G401.6 (cell line): ENCODE results near the gene INSC.
"Not testable (repeated sequence)": the region's sequence is repeated elsewhere in the genome, so short reads cannot be mapped to it uniquely, and the experiment has no call there.

Experiments used
- FAIRE-seq: peaks from 2 replicates; lab custom pipeline; 2012; peaks lifted over from hg19 to GRCh38; lab: Jason Lieb, UNC

The INSC gene

DNA sequence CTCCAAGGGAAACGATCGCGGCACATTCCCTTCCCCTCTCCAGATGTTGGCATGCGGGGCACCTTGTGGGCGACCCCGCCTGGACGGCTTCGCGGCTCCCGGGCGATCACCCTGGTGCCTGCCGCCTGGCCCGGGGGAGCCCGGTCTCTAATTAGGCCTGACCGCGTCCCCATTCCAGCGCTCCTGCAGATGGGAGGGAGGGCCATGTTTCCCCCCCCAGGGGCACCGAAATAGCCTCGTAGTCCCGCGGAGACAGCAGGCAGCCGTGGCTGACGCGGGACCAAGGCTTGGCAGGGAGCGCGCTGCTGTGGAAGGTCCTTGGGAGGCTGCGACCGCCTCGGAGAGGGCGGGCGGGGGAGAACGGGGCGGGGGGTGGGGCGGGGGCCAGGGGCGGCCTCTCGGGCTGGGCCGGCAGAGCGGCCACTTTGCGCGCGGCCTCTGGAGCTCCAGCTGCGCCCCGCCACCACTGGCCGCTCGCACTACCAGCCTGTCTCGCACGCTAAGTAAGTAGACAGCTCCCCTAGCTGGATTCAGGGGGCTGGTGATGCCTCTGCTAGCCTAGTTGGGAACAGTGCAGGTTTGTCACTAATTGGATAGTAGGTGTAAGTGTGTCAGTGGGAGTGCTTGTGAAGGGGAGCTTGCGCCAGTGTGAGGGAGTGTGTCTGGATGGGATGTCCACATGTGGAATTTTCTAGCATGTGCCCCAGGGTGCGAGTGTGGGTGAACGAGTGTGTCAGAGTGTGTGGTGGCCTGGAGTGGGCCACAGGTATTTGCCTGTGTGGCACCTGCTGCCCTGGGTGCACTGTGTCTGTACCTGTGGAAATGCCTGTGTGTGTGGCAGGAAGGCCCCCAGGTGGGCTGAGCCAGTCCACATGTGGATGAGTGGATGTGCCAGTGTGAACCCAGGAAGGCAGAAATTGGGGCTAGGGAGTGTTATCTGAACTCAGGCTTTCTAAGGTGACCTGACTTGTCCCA, at the start of gene INSC:
INSC (plus strand) TSS at position 423 of the 975 bp plus-strand sequence. CDS start 34,252 bp downstream, outside the sequence.
- no peak for FAIRE-seq

DNA sequence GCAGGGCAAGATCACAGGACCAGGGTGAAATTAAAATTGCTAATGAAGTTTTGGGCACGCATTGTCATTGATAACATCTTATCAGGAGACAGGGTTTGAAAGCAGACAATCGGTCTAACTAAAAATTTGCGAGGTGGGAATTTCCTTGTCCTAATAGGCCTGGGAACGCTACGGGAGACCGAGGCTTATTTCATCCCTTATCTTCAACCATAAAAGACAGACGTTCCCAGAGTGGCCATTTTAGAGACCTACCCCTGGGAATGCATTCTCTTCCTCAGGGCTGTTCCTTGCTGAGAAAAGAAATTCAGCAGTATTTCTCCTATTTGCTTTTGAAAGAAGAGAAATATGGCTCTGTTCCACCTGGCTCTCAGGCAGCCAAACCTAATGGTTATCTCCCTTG, 45.0 kb upstream of the INSC start:
- FAIRE-seq, result not testable (repeated sequence)

DNA sequence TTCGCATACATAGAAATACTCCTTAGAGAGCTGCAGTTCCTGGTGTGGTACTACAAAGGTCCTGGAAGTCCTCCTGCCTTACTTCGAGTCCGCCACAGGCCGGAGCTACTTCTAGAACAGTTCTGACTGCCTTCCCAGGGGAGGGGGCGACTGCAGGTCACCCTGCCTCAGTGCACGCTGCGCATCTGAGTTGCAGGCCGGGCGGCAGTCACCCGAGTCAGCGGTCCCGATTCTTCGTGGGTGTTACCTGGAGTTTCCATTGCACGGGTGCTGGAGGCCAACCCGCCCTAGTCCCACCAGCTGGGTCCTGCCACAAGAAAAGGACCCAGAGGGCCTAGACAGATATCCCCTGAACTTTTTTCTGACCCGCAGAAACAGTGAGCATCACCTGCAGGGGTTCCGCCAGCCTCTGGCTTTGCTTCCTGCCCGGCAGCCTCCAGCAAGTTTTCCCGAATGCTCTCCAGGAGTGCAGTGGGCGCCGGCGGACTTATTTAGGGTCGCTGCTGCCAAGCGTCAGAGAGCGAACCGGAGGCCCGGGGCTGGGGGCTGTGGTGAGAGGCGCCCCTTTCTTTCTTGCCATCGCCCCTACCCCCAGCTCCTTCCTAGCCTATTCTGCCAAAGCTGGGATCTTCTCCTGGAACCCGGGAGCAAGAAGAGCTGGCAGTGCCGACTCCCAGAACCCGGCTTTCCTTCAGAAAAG, 43.0 kb upstream of the INSC start:
- no peak for FAIRE-seq

GRCh38 chr11:15072551-15073143, 42.1 kb upstream of the INSC start:
- no peak for FAIRE-seq

DNA sequence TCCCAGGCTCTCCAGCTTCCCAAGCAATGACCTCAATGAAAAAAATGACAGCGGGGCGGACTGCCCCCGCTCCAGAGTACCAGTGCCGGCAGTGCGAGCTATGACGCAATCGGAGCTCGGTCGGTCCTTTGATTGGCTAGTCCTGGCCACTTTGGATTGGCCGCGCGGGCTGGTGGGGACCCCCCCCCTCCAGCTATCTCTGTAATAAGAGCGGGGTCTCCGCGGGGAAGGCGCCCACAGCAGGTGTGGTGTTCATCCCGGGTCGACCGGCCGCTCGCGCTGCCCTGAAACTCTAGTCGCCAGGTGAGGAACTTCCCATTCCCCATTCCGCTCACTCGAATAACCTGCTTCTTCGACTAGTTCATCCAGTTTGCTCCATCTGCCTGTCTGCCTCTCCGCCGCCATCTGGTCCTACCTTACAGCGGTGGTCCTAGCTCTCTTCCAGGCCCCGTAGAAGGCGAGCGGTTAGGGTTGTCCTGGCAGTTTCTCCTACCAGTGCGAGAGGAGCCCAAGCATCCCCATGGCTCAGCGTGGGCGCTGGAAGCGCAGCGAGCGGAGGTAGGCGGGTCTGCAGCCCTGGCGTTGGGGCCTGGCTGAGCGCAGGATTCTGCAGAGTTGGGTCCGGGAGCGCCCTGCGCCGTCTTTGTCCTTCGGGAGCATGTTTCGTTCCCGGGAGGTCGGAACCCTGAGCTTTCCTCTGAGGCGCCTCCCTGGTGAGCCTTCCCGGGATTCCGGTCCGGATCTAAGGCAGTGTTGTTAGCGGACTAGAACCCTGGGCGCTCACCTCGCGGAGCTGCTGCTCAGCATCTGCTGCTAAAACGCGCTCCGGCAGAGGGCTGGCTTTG, 41.1 kb upstream of the INSC start, which contains the start of gene CALCB:
CALCB (plus strand) TSS at position 233 of the 845 bp plus-strand sequence. CDS start 1,126 bp downstream, outside the sequence.
- no peak for FAIRE-seq

GRCh38 chr11:15074206-15075161, 40.2 kb upstream of the INSC start:
- no peak for FAIRE-seq

GRCh38 chr11:15075162-15075526, 39.6 kb upstream of the INSC start:
- no peak for FAIRE-seq

GRCh38 chr11:15091175-15091574, 23.5 kb upstream of the INSC start:
- no peak for FAIRE-seq

GRCh38 chr11:15091625-15092024, 23.1 kb upstream of the INSC start:
- no peak for FAIRE-seq

DNA sequence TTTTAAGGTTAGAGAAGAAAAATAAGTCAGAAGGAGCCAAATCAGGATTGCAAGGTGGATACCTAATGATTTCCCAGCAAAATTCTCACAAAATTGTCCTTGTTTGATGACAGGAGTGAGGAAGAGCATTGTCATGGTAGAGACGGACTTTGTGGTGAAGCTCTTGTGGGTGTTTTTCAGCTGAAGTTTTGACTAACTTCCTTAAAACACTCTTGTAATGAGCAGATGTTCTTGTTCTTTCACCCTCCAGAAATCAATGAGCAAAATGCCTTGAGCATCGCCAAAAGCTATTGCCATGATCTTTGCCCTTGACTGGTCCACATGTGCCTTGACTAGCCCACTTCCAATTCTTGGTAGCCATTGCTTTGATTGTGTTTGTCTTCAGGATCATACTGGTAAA, 21.3 kb upstream of the INSC start:
- no peak for FAIRE-seq

GRCh38 chr11:15095736-15096228, 18.9 kb upstream of the INSC start:
- FAIRE-seq, result no peak

- no peak for FAIRE-seq
Measured at GRCh38 chr11:15097411-15097810, 17.3 kb upstream of the INSC start.

GRCh38 chr11:15099267-15099666, 15.5 kb upstream of the INSC start:
- FAIRE-seq, result no peak

GRCh38 chr11:15101072-15101709, 13.5 kb upstream of the INSC start:
- peak; percentile 56 for FAIRE-seq

- no peak for FAIRE-seq
Measured at GRCh38 chr11:15104166-15104565, 10.6 kb upstream of the INSC start.

- FAIRE-seq, result no peak
Measured at GRCh38 chr11:15106201-15106965, 8.3 kb upstream of the INSC start.

- FAIRE-seq, result no peak
Measured at GRCh38 chr11:15107730-15108515, 6.8 kb upstream of the INSC start.

DNA sequence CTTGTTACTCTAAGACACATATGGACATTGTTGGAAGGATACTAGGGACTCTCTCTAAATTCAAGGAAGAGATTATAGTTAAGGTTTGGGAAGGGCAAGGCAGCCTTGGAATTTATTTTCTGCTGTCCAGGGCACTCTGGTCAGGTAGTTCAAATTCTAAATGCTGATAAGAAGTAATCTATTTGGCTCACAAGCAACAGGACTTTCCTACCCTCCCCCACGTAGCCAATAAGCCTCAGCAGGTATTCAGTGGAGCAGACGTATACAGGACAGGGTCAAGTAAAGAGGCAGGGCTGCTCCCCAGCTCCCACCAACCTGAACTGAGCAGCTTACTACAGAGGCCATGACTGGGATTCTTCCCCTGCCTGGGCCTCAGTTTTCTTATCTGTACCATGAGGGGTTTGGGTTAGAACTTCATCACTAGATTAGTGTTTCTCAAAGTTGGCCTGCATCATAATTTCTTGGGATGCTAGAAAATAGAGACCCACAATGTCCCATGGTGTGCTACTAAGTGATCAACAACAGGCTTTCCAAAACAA, 6.1 kb upstream of the INSC start:
- no peak for FAIRE-seq
